A549 (cell line): Measurements from ENCODE around the gene ASB2. TPM values are rescaled to one million over a fixed set of nuclear protein-coding genes. Genes with fewer than 3 reads are reported as not detected.
A peak's percentile ranks its signal among the peaks of the same experiment; 100 is the strongest.

Source experiments
- ATAC-seq, 2 experiments: fragments of 200-7000 bp in 1 of 2; fragments of >200 bp in 1 of 2; cut with Nextera tagmentation in 1 of 2; cut with Tn5 transposase in 1 of 2; 3 replicates each; pipeline versions ENCODE4 v1.8.0 to v1.9.1; 2018 to 2020; ENCODE audit warnings: mild to moderate bottlenecking in 1 of 2, moderate library complexity in 1 of 2
- CTCF ChIA-PET: fragments of 300-600 bp; sonication (Branson Sonifier 250); formaldehyde crosslinking; extraction: SDS; loops from one replicate; lab custom pipeline; 2021; ENCODE audit warnings: antibody characterized with exemption, inconsistent platforms; lab: Yijun Ruan, JAX
- POLR2A ChIA-PET: fragments of 350-600 bp; formaldehyde crosslinking; extraction: SDS; loops from one replicate; lab custom pipeline; 2021; ENCODE audit warnings: antibody characterized with exemption, inconsistent platforms; lab: Yijun Ruan, JAX
- DNase-seq, 2 experiments: peaks; one replicate each; pipeline versions ENCODE4 v3.0.0 to v3.0.0-alpha.2; 2011 to 2016; ENCODE audit warnings: low read depth in 1 of 2, low spot score in 1 of 2
- FAIRE-seq: peaks from 2 replicates; lab custom pipeline; 2011; peaks lifted over from hg19 to GRCh38; lab: Jason Lieb, UNC
- H3K27ac ChIP-seq, 2 experiments: fragments of >200 bp; sonication (Bioruptor Twin); formaldehyde crosslinking; 3 replicates each; pipeline ENCODE4 v1.5.1; 2016 to 2017
- H3K4me1 ChIP-seq: fragments of >200 bp; sonication (Bioruptor Twin); formaldehyde crosslinking; 3 replicates; pipeline ENCODE4 v1.6.1; 2016
- H3K4me2 ChIP-seq: fragments of >200 bp; sonication (Bioruptor Twin); formaldehyde crosslinking; 3 replicates; pipeline ENCODE4 v1.6.1; 2016
- H3K4me3 ChIP-seq: fragments of >200 bp; sonication (Bioruptor Twin); formaldehyde crosslinking; 3 replicates; pipeline ENCODE4 v1.5.1; 2016
- H3K9me3 ChIP-seq: fragments of >200 bp; sonication (Bioruptor Twin); formaldehyde crosslinking; 3 replicates; pipeline ENCODE4 v1.6.1; 2016
- BCL3 ChIP-seq: fragments of >200 bp; sonication (Bioruptor Twin); formaldehyde crosslinking; IDR thresholded peaks from 3 replicates; pipeline ENCODE4 v1.6.1; 2016
- CEBPB ChIP-seq, 2 experiments: fragments of >200 bp in 1 of 2; sonication (Bioruptor Twin) in 1 of 2; formaldehyde crosslinking in 1 of 2; IDR thresholded peaks; 2 replicates each; pipeline ENCODE4 v1.6.1; 2012 to 2016
- CHD4 ChIP-seq: fragments of 200-600 bp; sonication (generic); IDR thresholded peaks from 2 replicates; pipeline ENCODE4 v1.6.1; 2016; ENCODE audit warnings: antibody characterized with exemption, mild to moderate bottlenecking, borderline replicate concordance
- E2F6 ChIP-seq: IDR thresholded peaks from 2 replicates; pipeline ENCODE4 v1.6.1; 2012; ENCODE audit warnings: low read depth, borderline replicate concordance
- EHF ChIP-seq: fragments of 250-450 bp; sonication (Bioruptor Pico); IDR thresholded peaks from 2 replicates; pipeline ENCODE4 v1.5.0; 2020; ENCODE audit warnings: mild to moderate bottlenecking
- EHMT2 ChIP-seq: fragments of 200-600 bp; sonication (generic); IDR thresholded peaks from 2 replicates; pipeline ENCODE4 v1.6.1; 2016; ENCODE audit warnings: antibody characterized with exemption, low read depth, mild to moderate bottlenecking, moderate library complexity
- ELK1 ChIP-seq: fragments of 150-350 bp; IDR thresholded peaks from 2 replicates; pipeline ENCODE4 v1.6.1; 2014; ENCODE audit warnings: low read depth, mild to moderate bottlenecking, low read length
- EP300 ChIP-seq, 2 experiments: fragments of >200 bp; sonication (Bioruptor Twin); formaldehyde crosslinking; IDR thresholded peaks; 2 replicates in 1 of 2; 3 replicates in 1 of 2; pipeline ENCODE4 v1.6.1; 2016 to 2017
- FOSB ChIP-seq: fragments of 250-450 bp; sonication (Bioruptor Pico); IDR thresholded peaks from 2 replicates; pipeline ENCODE4 v1.5.0; 2020; ENCODE audit warnings: mild to moderate bottlenecking, moderate library complexity
- GATA3 ChIP-seq: IDR thresholded peaks from 2 replicates; pipeline ENCODE4 v1.6.1; 2012; ENCODE audit warnings: borderline replicate concordance
- HDAC2 ChIP-seq: fragments of 200-600 bp; sonication (generic); IDR thresholded peaks from 2 replicates; pipeline ENCODE4 v1.6.1; 2016
- HMGXB4 ChIP-seq: fragments of 250-450 bp; sonication (Bioruptor Pico); IDR thresholded peaks from 2 replicates; pipeline ENCODE4 v1.5.0; 2021; ENCODE audit warnings: mild to moderate bottlenecking, moderate library complexity, borderline replicate concordance
- HOXB5 ChIP-seq: fragments of 250-450 bp; sonication (Bioruptor Pico); IDR thresholded peaks from 2 replicates; pipeline ENCODE4 v1.5.0; 2020; ENCODE audit warnings: mild to moderate bottlenecking, moderate library complexity
- JUN ChIP-seq, 2 experiments: fragments of >200 bp; sonication (Bioruptor Twin); formaldehyde crosslinking; IDR thresholded peaks; 2 replicates in 1 of 2; 3 replicates in 1 of 2; pipeline ENCODE4 v1.6.1; 2016 to 2017
- KDM1A ChIP-seq: fragments of 200-600 bp; sonication (generic); IDR thresholded peaks from 2 replicates; pipeline ENCODE4 v1.6.1; 2016; ENCODE audit warnings: low read depth, mild to moderate bottlenecking
- KDM5A ChIP-seq: fragments of 200-600 bp; sonication (generic); IDR thresholded peaks from 2 replicates; pipeline ENCODE4 v1.6.1; 2016; ENCODE audit warnings: antibody characterized with exemption, mild to moderate bottlenecking
- MAFK ChIP-seq: fragments of 450-650 bp; IDR thresholded peaks from 2 replicates; pipeline ENCODE4 v1.6.1; 2014; ENCODE audit not compliant: partially characterized antibody
- MAZ ChIP-seq: fragments of 150-350 bp; IDR thresholded peaks from 2 replicates; pipeline ENCODE4 v1.6.1; 2014; ENCODE audit warnings: antibody characterized with exemption, low read depth, low read length, borderline replicate concordance
- NPAS2 ChIP-seq: fragments of 250-450 bp; sonication (Bioruptor Pico); IDR thresholded peaks from 2 replicates; pipeline ENCODE4 v1.8.0; 2022; ENCODE audit warnings: mild to moderate bottlenecking, moderate library complexity, borderline replicate concordance
- PHF8 ChIP-seq: fragments of 200-600 bp; sonication (generic); IDR thresholded peaks from 2 replicates; pipeline ENCODE4 v1.6.1; 2016; ENCODE audit warnings: low read depth, mild to moderate bottlenecking, antibody characterized with exemption, moderate library complexity, borderline replicate concordance
- POLR2A ChIP-seq: IDR thresholded peaks from 2 replicates; pipeline ENCODE4 v1.6.1; 2012; ENCODE audit warnings: mild to moderate bottlenecking, low read length
- RCOR1 ChIP-seq: fragments of 150-350 bp; IDR thresholded peaks from 2 replicates; pipeline ENCODE4 v1.6.1; 2014; ENCODE audit warnings: antibody characterized with exemption, low read length, low read depth
- RFX5 ChIP-seq: fragments of 450-650 bp; IDR thresholded peaks from 2 replicates; pipeline ENCODE4 v1.7.1; 2014; ENCODE audit warnings: antibody characterized with exemption, mild to moderate bottlenecking, moderate library complexity
- RNF2 ChIP-seq: fragments of 200-600 bp; sonication (generic); IDR thresholded peaks from 2 replicates; pipeline ENCODE4 v1.6.1; 2016; ENCODE audit warnings: low read depth, mild to moderate bottlenecking, antibody characterized with exemption, moderate library complexity, borderline replicate concordance
- ZC3H11A ChIP-seq: fragments of 450-650 bp; IDR thresholded peaks from 2 replicates; pipeline ENCODE4 v1.6.1; 2014; ENCODE audit warnings: antibody characterized with exemption, mild to moderate bottlenecking
- ZNF302 ChIP-seq: fragments of 250-450 bp; sonication (Bioruptor Pico); IDR thresholded peaks from 2 replicates; pipeline ENCODE4 v1.9.0; 2021; ENCODE audit warnings: inconsistent platforms, mild to moderate bottlenecking, moderate library complexity
- WGBS: methylation state at CpG from one replicate; pipeline ENCODE4 v1.1.6; 2017; ENCODE audit errors: missing lambda C conversion rate; 5-methylcytosine and 5-hydroxymethylcytosine counted together
- polyA plus RNA-seq, 4 experiments: library from polyadenylated mRNA; depleted of rRNA in 3 of 4; stranded (reverse); fragments of >200 nt; fragmentation: RNase III in 1 of 4; extraction: RNeasy Plus Mini Kit Qiagen cat#74134 plus additional on column Dnase treatment in 1 of 4; gene quantifications; 2 replicates in 3 of 4; 3 replicates in 1 of 4; pipeline ENCODE4 v1.2.3, GENCODE V29; 2011 to 2017
- TF ChIP-seq, protein P1 (sequence below): IDR thresholded peaks from 2 replicates; pipeline ENCODE4 v1.6.1; 2012

Gene ASB2
- polyA plus RNA-seq, 2 of the 4 experiments (the other 2 are of a cell fraction), result 0.03 to 0.10 TPM

DNA sequence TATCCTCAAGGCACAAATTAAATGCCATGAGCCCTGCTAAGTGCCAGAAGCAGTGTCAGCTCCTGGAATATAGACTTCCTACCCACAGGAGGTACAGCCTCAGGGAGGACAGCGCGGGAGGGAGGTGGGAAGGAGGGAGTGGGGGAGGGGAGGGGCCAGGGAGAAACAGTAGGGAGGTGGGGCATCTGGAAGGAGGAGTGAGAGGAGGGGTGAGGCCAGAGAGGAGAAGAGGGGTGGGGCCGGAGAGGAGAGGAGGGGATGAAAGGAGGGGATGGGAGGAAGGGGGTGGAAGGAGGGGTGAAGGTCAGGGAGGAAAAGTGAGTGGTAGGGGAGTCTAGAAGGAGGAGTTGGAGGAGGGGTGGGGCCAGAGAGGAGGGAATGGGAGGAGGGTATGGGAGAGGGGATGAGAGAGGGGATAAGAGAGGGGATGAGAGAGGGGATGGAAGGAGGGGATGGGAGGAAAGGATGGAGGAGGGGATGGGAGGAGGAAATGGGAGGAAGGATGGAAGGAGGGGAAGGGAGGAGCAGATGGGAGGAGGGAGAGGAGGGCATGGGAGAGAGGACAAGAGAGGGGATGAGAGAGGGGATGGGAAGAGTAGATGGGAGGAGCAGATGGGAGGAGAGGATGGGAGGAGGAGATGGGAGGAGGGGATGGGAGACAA is 11.6 kb upstream of the ASB2 start:
- no peak for DNase-seq
- CTCF ChIA-PET, result interaction anchor here (7.0 kb wide), 1 partner anchor 10 kb away, joined by 83 read pairs; the partner anchor contains the start of gene CCDC197
- POLR2A ChIA-PET, result no interaction called here
- TF ChIP-seq ZNF302 (CRISPR knock-in tag) (no peak), ZC3H11A (no peak), RNF2 (no peak), HMGXB4 (CRISPR knock-in tag) (no peak), CHD4 (no peak), FOSB (no peak), CEBPB (IDR thresholded peaks at IDR 0.05) (no peak), E2F6 (no peak), RCOR1 (no peak), HOXB5 (CRISPR knock-in tag) (no peak), RFX5 (no peak), GATA3 (no peak), MAZ (no peak)
- TF ChIP-seq, protein P1, sequence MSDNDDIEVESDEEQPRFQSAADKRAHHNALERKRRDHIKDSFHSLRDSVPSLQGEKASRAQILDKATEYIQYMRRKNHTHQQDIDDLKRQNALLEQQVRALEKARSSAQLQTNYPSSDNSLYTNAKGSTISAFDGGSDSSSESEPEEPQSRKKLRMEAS, result no peak
- H3K4me1 ChIP-seq, result peaks cover 15% of the 10 kb centered on the region
- H3K27ac ChIP-seq, result no peak overlapping the region
- no peak for ATAC-seq
- no peak overlapping the region for H3K4me3 ChIP-seq
- WGBS, result 80% methylated on average over 2 of the region's 3 CpGs
- FAIRE-seq, result no peak
- H3K4me2 ChIP-seq, result no peak overlapping the region
- no peaks in the 10 kb centered on the region for H3K9me3 ChIP-seq

GRCh38 chr14:93987376-93987775 is 11.0 kb upstream of the ASB2 start:
- no peak for TF ChIP-seq BCL3
- TF ChIP-seq POLR2A, result no peak
- TF ChIP-seq KDM5A, result no peak
- no peak for TF ChIP-seq KDM1A
- CTCF ChIA-PET, result interaction anchor here (1.5 to 7.0 kb wide), 3 partner anchors 11 to 48 kb away, joined by 16 to 83 read pairs (median 50); partner anchors contain the start of gene CCDC197
- WGBS, result 86% methylated on average over 10 of the region's 12 CpGs
- H3K4me2 ChIP-seq, result no peak overlapping the region
- POLR2A ChIA-PET, result no interaction called here
- H3K27ac ChIP-seq, result peak overlapping the region in 1 of 2 experiments; percentile 63; a peak in 2 of 6 replicates
- FAIRE-seq (no peak), DNase-seq (no peak), ATAC-seq (no peak)
- no peaks in the 10 kb centered on the region for H3K9me3 ChIP-seq
- no peak overlapping the region for H3K4me3 ChIP-seq
- peaks cover 15% of the 10 kb centered on the region for H3K4me1 ChIP-seq

- ChIA-PET CTCF (interaction anchor here (1.5 to 7.0 kb wide), 3 partner anchors 11 to 47 kb away, joined by 16 to 83 read pairs (median 50); partner anchors contain the start of gene CCDC197), POLR2A (no interaction called here)
- DNase-seq (no peak), FAIRE-seq (no peak), ATAC-seq (peak in 1 of 2 experiments; percentile 14; a peak in 1 of 6 replicates)
- peak overlapping the region in 1 of 2 experiments; percentile 63; a peak in 3 of 6 replicates for H3K27ac ChIP-seq
- H3K4me1 ChIP-seq, result peaks cover 15% of the 10 kb centered on the region
- WGBS, result 63% methylated on average over 9 of the region's 9 CpGs
- no peaks in the 10 kb centered on the region for H3K9me3 ChIP-seq
- H3K4me3 ChIP-seq, result no peak overlapping the region
- no peak overlapping the region for H3K4me2 ChIP-seq
- TF ChIP-seq NPAS2, result no peak
- TF ChIP-seq RNF2, result no peak
- TF ChIP-seq RFX5, result no peak
- TF ChIP-seq EHF (CRISPR knock-in tag), result no peak
- no peak for TF ChIP-seq MAFK
- TF ChIP-seq KDM5A, result no peak
- TF ChIP-seq JUN (IDR thresholded peaks at IDR 0.05), result no peak
- no peak for TF ChIP-seq EHMT2
- TF ChIP-seq HDAC2, result no peak
- no peak for TF ChIP-seq ELK1
- TF ChIP-seq MAZ, result no peak
- TF ChIP-seq EP300 (IDR thresholded peaks at IDR 0.05), result no peak
- no peak for TF ChIP-seq HMGXB4 (CRISPR knock-in tag)
- TF ChIP-seq RCOR1, result no peak
- TF ChIP-seq PHF8, result no peak
Observed at GRCh38 chr14:93986955-93987354, 10.6 kb upstream of the ASB2 start.
